Vagina (tissue), 2 donors: Measurements from ENCODE around the gene HEPN1.

ENCODE experiments used
- CTCF ChIP-seq, 3 experiments: fragments of 450-650 bp in 2 of 3; fragments of 200-600 bp in 1 of 3; sonication (generic) in 1 of 3; IDR thresholded peaks; one replicate each; pipeline ENCODE4 v1.5.1; 2017 to 2019; ENCODE audit warnings: antibody characterized with exemption in 3 of 3, mild to moderate bottlenecking in 2 of 3, moderate library complexity in 2 of 3
- POLR2A ChIP-seq, 2 donors: fragments of 450-650 bp; IDR thresholded peaks; one replicate each; pipeline ENCODE4 v1.6.1; 2017; ENCODE audit warnings: antibody characterized with exemption in 2 of 2, mild to moderate bottlenecking in 2 of 2, moderate library complexity in 2 of 2

- TF ChIP-seq CTCF (IDR thresholded peaks at IDR 0.05), result no peak
- no peak for TF ChIP-seq POLR2A (IDR thresholded peaks at IDR 0.05)
Measured at GRCh38 chr11:124942466-124943253, 23.6 kb downstream of the HEPN1 start.
